Measurements from ENCODE around the gene ITGB2.

ITGB2 gene

DNA sequence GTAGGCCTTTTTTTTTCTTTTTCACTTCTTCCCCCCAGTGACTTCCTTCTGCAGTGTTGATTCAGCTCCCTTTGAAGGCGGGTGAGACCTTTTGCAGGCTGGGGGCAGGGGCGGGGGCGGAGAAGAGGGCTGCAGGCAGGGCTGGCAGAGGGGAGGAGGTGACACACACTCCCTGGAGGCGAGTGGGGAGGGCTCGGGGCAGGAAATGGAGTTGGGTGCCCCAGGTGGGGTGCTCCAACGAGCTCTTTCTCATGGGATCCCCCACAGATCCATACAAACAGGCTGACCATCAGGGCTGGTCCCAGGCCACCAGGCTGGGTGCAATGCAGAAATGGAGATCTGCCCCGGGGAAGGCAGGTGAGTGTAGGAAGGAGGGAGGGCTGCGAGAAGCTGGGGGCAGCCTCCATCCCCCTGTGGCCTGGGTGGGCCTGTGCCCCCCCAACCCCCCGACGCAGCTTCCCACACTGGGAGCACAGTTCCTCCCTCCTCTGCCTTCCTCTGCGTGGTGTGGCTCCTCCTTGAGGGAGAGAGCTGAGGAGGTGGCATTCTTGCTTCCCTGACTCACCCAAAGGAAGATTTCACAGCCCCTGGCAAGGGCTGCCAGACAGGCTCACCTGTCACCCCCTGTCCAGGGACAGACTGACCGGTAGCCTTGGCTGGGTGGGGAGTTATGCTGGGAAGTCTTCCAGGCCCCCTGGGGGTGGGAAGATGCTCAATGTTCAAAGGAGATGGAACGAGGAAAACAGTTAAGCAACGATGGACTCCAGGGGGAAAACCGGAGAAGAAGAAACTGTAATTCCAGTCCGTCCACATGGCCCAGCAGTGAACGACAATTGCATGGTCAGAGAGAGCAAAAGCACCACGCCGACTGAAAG, 7.1 kb upstream of the ITGB2 start:
- peak overlapping the region; percentile 60 for H3K4me3 ChIP-seq (ENCODE audit: low read depth, low read length)
- DNase-seq (ENCODE audit: low read depth), result peak; percentile 70
- TF ChIP-seq CTCF (IDR thresholded peaks at IDR 0.05; ENCODE audit: low read depth, low read length, missing control alignments), result peak; percentile 6

DNA sequence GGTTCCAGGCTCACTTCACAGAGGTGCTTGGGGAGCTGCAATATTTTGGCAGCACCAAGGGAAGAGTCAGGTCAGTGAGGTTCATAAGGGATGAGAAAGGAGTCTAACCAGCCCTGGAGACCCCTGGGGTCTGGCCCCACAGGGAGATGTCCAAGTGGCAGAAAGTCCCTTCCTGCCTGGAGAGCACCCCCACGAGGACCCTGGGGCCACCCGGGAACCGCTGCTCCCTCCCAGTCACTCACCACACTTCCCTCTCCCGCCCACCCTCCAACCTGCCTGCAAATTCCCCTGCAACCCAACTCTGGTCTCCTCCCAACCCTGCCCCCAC, 6.5 kb upstream of the ITGB2 start:
- no peak for TF ChIP-seq CTCF (IDR thresholded peaks at IDR 0.05; ENCODE audit: low read depth, low read length, missing control alignments)
- no peak for DNase-seq (ENCODE audit: low read depth)
- peak overlapping the region; percentile 1; the same call in 1 of the 2 replicates for H3K4me3 ChIP-seq (ENCODE audit: low read depth, low read length)

GRCh38 chr21:44926331-44927101, 5.8 kb upstream of the ITGB2 start:
- DNase-seq (ENCODE audit: low read depth), result no peak
- H3K4me3 ChIP-seq (ENCODE audit: low read depth, low read length), result peak overlapping the region; percentile 2
- no peak for TF ChIP-seq CTCF (IDR thresholded peaks at IDR 0.05; ENCODE audit: low read depth, low read length, missing control alignments)

- H3K4me3 ChIP-seq (ENCODE audit: low read depth, low read length), result no peak overlapping the region
- TF ChIP-seq CTCF (IDR thresholded peaks at IDR 0.05; ENCODE audit: low read depth, low read length, missing control alignments), result no peak
- DNase-seq (ENCODE audit: low read depth), result no peak
Observed at GRCh38 chr21:44925378-44925755, 4.7 kb upstream of the ITGB2 start.

- no peak overlapping the region for H3K4me3 ChIP-seq (ENCODE audit: low read depth, low read length)
- no peak for TF ChIP-seq CTCF (IDR thresholded peaks at IDR 0.05; ENCODE audit: low read depth, low read length, missing control alignments)
- no peak for DNase-seq (ENCODE audit: low read depth)
Observed at GRCh38 chr21:44924606-44925377, 4.1 kb upstream of the ITGB2 start.

GRCh38 chr21:44923480-44924084, 2.9 kb upstream of the ITGB2 start:
- TF ChIP-seq CTCF (IDR thresholded peaks at IDR 0.05; ENCODE audit: low read depth, low read length, missing control alignments), result no peak
- no peak for DNase-seq (ENCODE audit: low read depth)
- H3K4me3 ChIP-seq (ENCODE audit: low read depth, low read length), result no peak overlapping the region

Data from GM12864 (cell line).